GM12891 (cell line): Measurements from ENCODE around the gene TUT1.
"Not testable (repeated sequence)": the region's sequence is repeated elsewhere in the genome, so short reads cannot be mapped to it uniquely, and the experiment has no call there.

Experiments
- PAX5 ChIP-seq: IDR thresholded peaks from 2 replicates; pipeline ENCODE4 v1.6.1; 2011; ENCODE audit warnings: low read length, moderate library complexity, mild to moderate bottlenecking; ENCODE audit not compliant: insufficient read depth, severe bottlenecking
- POLR2A ChIP-seq: IDR thresholded peaks from 2 replicates; pipeline ENCODE4 v1.6.1; 2011; ENCODE audit warnings: low read depth, low read length, control low read depth
- POLR2AphosphoS5 ChIP-seq: IDR thresholded peaks from 2 replicates; pipeline ENCODE4 v1.6.1; 2011; ENCODE audit warnings: low read depth, low read length, control low read depth
- SPI1 ChIP-seq: IDR thresholded peaks from 2 replicates; pipeline ENCODE4 v1.6.1; 2011; ENCODE audit warnings: low read depth, low read length, control low read depth
- TAF1 ChIP-seq: IDR thresholded peaks from 2 replicates; pipeline ENCODE4 v1.6.1; 2011; ENCODE audit warnings: low read depth, low read length, control low read depth

- not testable (repeated sequence) for TF ChIP-seq POLR2AphosphoS5, POLR2A, TAF1, PAX5
- TF ChIP-seq SPI1: peak; percentile 52
These were observed 20.4 kb downstream of the TUT1 start for GRCh38 chr11:62570903-62571302.
